ENCODE data around the gene ANKFY1. TPM values are rescaled to one million over a fixed set of nuclear protein-coding genes. Genes with fewer than 3 reads are reported as not detected.

ANKFY1 gene
- total RNA-seq, 4 donors from 2014 or later = 36.8 to 55.0 (median 40.9) TPM

- TF ChIP-seq CTCF (IDR thresholded peaks at IDR 0.05; ENCODE audit: low read depth) = no peak
Observed at GRCh38 chr17:4272213-4272971, 8.6 kb upstream of the ANKFY1 start.

- no peak for TF ChIP-seq CTCF (IDR thresholded peaks at IDR 0.05; ENCODE audit: low read depth)
Observed at GRCh38 chr17:4270736-4271135, 7.0 kb upstream of the ANKFY1 start.

GRCh38 chr17:4269915-4270314 is 6.1 kb upstream of the ANKFY1 start:
- no peak for TF ChIP-seq CTCF (IDR thresholded peaks at IDR 0.05; ENCODE audit: low read depth)

- no peak for TF ChIP-seq CTCF (IDR thresholded peaks at IDR 0.05; ENCODE audit: low read depth)
Observed at GRCh38 chr17:4267402-4267801, 3.6 kb upstream of the ANKFY1 start.

- TF ChIP-seq CTCF (IDR thresholded peaks at IDR 0.05; ENCODE audit: low read depth) = no peak
Observed at GRCh38 chr17:4266550-4266949, 2.8 kb upstream of the ANKFY1 start.

- TF ChIP-seq CTCF (IDR thresholded peaks at IDR 0.05; ENCODE audit: low read depth) = no peak
Observed at GRCh38 chr17:4262703-4263102, 1.1 kb downstream of the ANKFY1 start.

- TF ChIP-seq CTCF (IDR thresholded peaks at IDR 0.05; ENCODE audit: low read depth) = no peak
Observed at GRCh38 chr17:4261452-4261851, 2.3 kb downstream of the ANKFY1 start.
